ENCODE results near the gene MAGEB2.
"Not testable (repeated sequence)": the region's sequence is repeated elsewhere in the genome, so short reads cannot be mapped to it uniquely, and the experiment has no call there.

Gene MAGEB2

GRCh38 chrX:30183554-30183953 lies 31.8 kb upstream of the MAGEB2 start:
- no peaks in the 10 kb centered on the region for H3K27me3 ChIP-seq (ENCODE audit: insufficient read depth, low read length)
- H3K9me2 ChIP-seq (ENCODE audit: low read depth, low read length) = no peaks in the 10 kb centered on the region
- no peaks in the 10 kb centered on the region for H3K79me2 ChIP-seq (ENCODE audit: insufficient read depth, low read length)
- no peaks in the 10 kb centered on the region for H4K20me1 ChIP-seq (ENCODE audit: insufficient read depth, low read length)
- H3K9me3 ChIP-seq (ENCODE audit: low read length) = no peaks in the 10 kb centered on the region
- no peaks in the 10 kb centered on the region for H3K36me3 ChIP-seq (ENCODE audit: insufficient read depth, low read length)
- H3K4me1 ChIP-seq (ENCODE audit: insufficient read depth, low read length, severe bottlenecking) = no peaks in the 10 kb centered on the region
- H3K9ac ChIP-seq (ENCODE audit: low read length) = no peak overlapping the region
- TF ChIP-seq CTCF (IDR thresholded peaks at IDR 0.05; ENCODE audit: low read length) (no peak), EZH2 (IDR thresholded peaks at IDR 0.05; ENCODE audit: borderline replicate concordance, low read length) (no peak)
- no peak overlapping the region for H3K27ac ChIP-seq (ENCODE audit: low read depth, low read length, poor library complexity, severe bottlenecking)
- no peak overlapping the region for H2AFZ ChIP-seq (ENCODE audit: low read length)
- no peak overlapping the region for H3K4me2 ChIP-seq (ENCODE audit: low read length)
- no peaks in the 10 kb centered on the region for H3F3A ChIP-seq (ENCODE audit: insufficient read depth, low read length)
- no peak overlapping the region for H3K4me3 ChIP-seq (ENCODE audit: low read depth, low read length, poor library complexity, severe bottlenecking)

GRCh38 chrX:30190426-30190825 lies 24.9 kb upstream of the MAGEB2 start:
- H3K36me3 ChIP-seq (ENCODE audit: insufficient read depth, low read length) = no peaks in the 10 kb centered on the region
- H3K4me2 ChIP-seq (ENCODE audit: low read length) = no peak overlapping the region
- no peaks in the 10 kb centered on the region for H3K9me2 ChIP-seq (ENCODE audit: low read depth, low read length)
- no peaks in the 10 kb centered on the region for H3F3A ChIP-seq (ENCODE audit: insufficient read depth, low read length)
- H3K27me3 ChIP-seq (ENCODE audit: insufficient read depth, low read length) = no peaks in the 10 kb centered on the region
- no peaks in the 10 kb centered on the region for H3K79me2 ChIP-seq (ENCODE audit: insufficient read depth, low read length)
- H3K4me1 ChIP-seq (ENCODE audit: insufficient read depth, low read length, severe bottlenecking) = no peaks in the 10 kb centered on the region
- TF ChIP-seq EZH2 (IDR thresholded peaks at IDR 0.05; ENCODE audit: borderline replicate concordance, low read length) (no peak), CTCF (IDR thresholded peaks at IDR 0.05; ENCODE audit: low read length) (no peak)
- no peaks in the 10 kb centered on the region for H3K9me3 ChIP-seq (ENCODE audit: low read length)
- no peak overlapping the region for H3K27ac ChIP-seq (ENCODE audit: low read depth, low read length, poor library complexity, severe bottlenecking)
- H3K9ac ChIP-seq (ENCODE audit: low read length) = no peak overlapping the region
- H4K20me1 ChIP-seq (ENCODE audit: insufficient read depth, low read length) = no peaks in the 10 kb centered on the region
- no peak overlapping the region for H3K4me3 ChIP-seq (ENCODE audit: low read depth, low read length, poor library complexity, severe bottlenecking)
- no peak overlapping the region for H2AFZ ChIP-seq (ENCODE audit: low read length)

- H3K4me1 ChIP-seq (ENCODE audit: insufficient read depth, low read length, severe bottlenecking); H3F3A ChIP-seq (ENCODE audit: insufficient read depth, low read length); H3K9me3 ChIP-seq (ENCODE audit: low read length); H3K9ac ChIP-seq (ENCODE audit: low read length); H2AFZ ChIP-seq (ENCODE audit: low read length); H3K27ac ChIP-seq (ENCODE audit: low read depth, low read length, poor library complexity, severe bottlenecking); H4K20me1 ChIP-seq (ENCODE audit: insufficient read depth, low read length); H3K27me3 ChIP-seq (ENCODE audit: insufficient read depth, low read length); H3K36me3 ChIP-seq (ENCODE audit: insufficient read depth, low read length); H3K4me2 ChIP-seq (ENCODE audit: low read length); H3K9me2 ChIP-seq (ENCODE audit: low read depth, low read length); H3K4me3 ChIP-seq (ENCODE audit: low read depth, low read length, poor library complexity, severe bottlenecking); H3K79me2 ChIP-seq (ENCODE audit: insufficient read depth, low read length): not testable (repeated sequence)
These were observed 21.5 kb upstream of the MAGEB2 start for GRCh38 chrX:30193910-30194309.

- Histone ChIP-seq H3K9me2 (ENCODE audit: low read depth, low read length) (no peaks in the 10 kb centered on the region), H4K20me1 (ENCODE audit: insufficient read depth, low read length) (no peaks in the 10 kb centered on the region), H3K4me3 (ENCODE audit: low read depth, low read length, poor library complexity, severe bottlenecking) (no peak overlapping the region), H3K27me3 (ENCODE audit: insufficient read depth, low read length) (no peaks in the 10 kb centered on the region), H3K9ac (ENCODE audit: low read length) (no peak overlapping the region), H3F3A (ENCODE audit: insufficient read depth, low read length) (no peaks in the 10 kb centered on the region), H2AFZ (ENCODE audit: low read length) (no peak overlapping the region), H3K36me3 (ENCODE audit: insufficient read depth, low read length) (no peaks in the 10 kb centered on the region), H3K79me2 (ENCODE audit: insufficient read depth, low read length) (no peaks in the 10 kb centered on the region), H3K27ac (ENCODE audit: low read depth, low read length, poor library complexity, severe bottlenecking) (no peak overlapping the region), H3K4me2 (ENCODE audit: low read length) (no peak overlapping the region), H3K9me3 (ENCODE audit: low read length) (no peaks in the 10 kb centered on the region), H3K4me1 (ENCODE audit: insufficient read depth, low read length, severe bottlenecking) (no peaks in the 10 kb centered on the region)
- no peak for TF ChIP-seq EZH2 (IDR thresholded peaks at IDR 0.05; ENCODE audit: borderline replicate concordance, low read length)
- peak; percentile 20; the same call in 1 of the 2 replicates for TF ChIP-seq CTCF (IDR thresholded peaks at IDR 0.05; ENCODE audit: low read length)
These were observed 19.0 kb upstream of the MAGEB2 start for GRCh38 chrX:30196322-30196721.
